HEK293 (cell line): ENCODE data around the gene MBNL2.

ENCODE experiments used
- CTCF ChIP-seq: fragments of 450-650 bp; formaldehyde crosslinking; IDR thresholded peaks from 2 replicates; pipeline ENCODE4 v1.5.1; 2016; ENCODE audit warnings: missing biosample characterization, missing genetic modification characterization
- ZBTB21 ChIP-seq: fragments of 450-650 bp; formaldehyde crosslinking; IDR thresholded peaks from 2 replicates; pipeline ENCODE4 v1.5.1; 2017; ENCODE audit warnings: missing biosample characterization, missing genetic modification characterization
- ZBTB48 ChIP-seq: fragments of 450-650 bp; formaldehyde crosslinking; IDR thresholded peaks from 2 replicates; pipeline ENCODE4 v1.5.1; 2016; ENCODE audit warnings: missing biosample characterization, missing genetic modification characterization
- ZFP37 ChIP-seq: fragments of 450-650 bp; formaldehyde crosslinking; IDR thresholded peaks from 2 replicates; pipeline ENCODE4 v1.5.1; 2016; ENCODE audit warnings: missing biosample characterization, missing genetic modification characterization
- ZNF184 ChIP-seq: fragments of 450-650 bp; IDR thresholded peaks from 2 replicates; pipeline ENCODE4 v1.5.1; 2018; ENCODE audit warnings: missing biosample characterization, mild to moderate bottlenecking, missing genetic modification characterization
- TF ChIP-seq, protein P1 (sequence below): fragments of 450-650 bp; formaldehyde crosslinking; IDR thresholded peaks from 2 replicates; pipeline ENCODE4 v1.5.1; 2017; ENCODE audit warnings: missing biosample characterization, missing genetic modification characterization

- TF ChIP-seq ZFP37 = no peak
- TF ChIP-seq, protein P1, sequence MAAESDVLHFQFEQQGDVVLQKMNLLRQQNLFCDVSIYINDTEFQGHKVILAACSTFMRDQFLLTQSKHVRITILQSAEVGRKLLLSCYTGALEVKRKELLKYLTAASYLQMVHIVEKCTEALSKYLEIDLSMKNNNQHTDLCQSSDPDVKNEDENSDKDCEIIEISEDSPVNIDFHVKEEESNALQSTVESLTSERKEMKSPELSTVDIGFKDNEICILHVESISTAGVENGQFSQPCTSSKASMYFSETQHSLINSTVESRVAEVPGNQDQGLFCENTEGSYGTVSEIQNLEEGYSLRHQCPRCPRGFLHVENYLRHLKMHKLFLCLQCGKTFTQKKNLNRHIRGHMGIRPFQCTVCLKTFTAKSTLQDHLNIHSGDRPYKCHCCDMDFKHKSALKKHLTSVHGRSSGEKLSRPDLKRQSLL (tag by site-specific recombination) = no peak
- TF ChIP-seq ZBTB48 (tag by site-specific recombination) = no peak
- no peak for TF ChIP-seq ZNF184
- TF ChIP-seq ZBTB21 (tag by site-specific recombination) = no peak
- TF ChIP-seq CTCF (tag by site-specific recombination) = no peak
Measured at GRCh38 chr13:97246596-97247158, 24.5 kb downstream of the MBNL2 start.
